Measurements from ENCODE around the gene SIGLEC9.
A peak's percentile ranks its signal among the peaks of the same experiment; 100 is the strongest.
"Not testable (repeated sequence)": the region's sequence is repeated elsewhere in the genome, so short reads cannot be mapped to it uniquely, and the experiment has no call there.

The SIGLEC9 gene

DNA sequence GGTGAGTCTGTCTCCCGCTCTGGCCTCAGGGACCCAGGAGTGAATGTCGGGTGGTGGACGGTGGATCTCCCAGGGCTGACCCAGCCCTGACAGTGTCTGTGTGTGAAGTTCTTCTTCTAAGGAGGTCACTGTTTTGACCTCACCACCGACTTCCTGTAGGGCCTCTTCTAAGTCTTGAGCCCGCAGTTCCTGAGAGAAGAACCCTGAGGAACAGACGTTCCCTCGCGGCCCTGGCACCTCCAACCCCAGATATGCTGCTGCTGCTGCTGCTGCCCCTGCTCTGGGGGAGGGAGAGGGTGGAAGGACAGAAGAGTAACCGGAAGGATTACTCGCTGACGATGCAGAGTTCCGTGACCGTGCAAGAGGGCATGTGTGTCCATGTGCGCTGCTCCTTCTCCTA is 17.4 kb downstream of the SIGLEC9 start, which contains the start of gene SIGLEC7:
Gene SIGLEC7, plus strand, starts transcription at position 183 of the 400 bp plus-strand sequence. Its CDS starts 69 bp downstream, at position 252.
- H3K27ac ChIP-seq (ENCODE audit: low read depth in 2 of 2, low read length in 2 of 2): peak within 1 kb of the TSS; percentile 28 to 43
- peak within 1 kb of the TSS in 1 of 2 donors; percentile 7 for H3K4me3 ChIP-seq (ENCODE audit: low read length in 2 of 2)
- H3K27me3 ChIP-seq (ENCODE audit: control insufficient read depth in 2 of 2, insufficient read depth in 2 of 2, low read length in 2 of 2): no peaks in the 10 kb centered on the region
- H3K9me3 ChIP-seq (ENCODE audit: control insufficient read depth in 2 of 2, low read length in 2 of 2): no peaks in the 10 kb centered on the region
- H3K9ac ChIP-seq (ENCODE audit: low read depth in 1 of 2, low read length in 2 of 2): no peak within 1 kb of the TSS
- H3K4me1 ChIP-seq (ENCODE audit: control insufficient read depth in 2 of 2, insufficient read depth in 2 of 2, low read length in 2 of 2): peaks cover 2 to 3% of the 10 kb centered on the region in 2 donors
- H3K36me3 ChIP-seq (ENCODE audit: control insufficient read depth in 2 of 2, insufficient read depth in 2 of 2, low read length in 2 of 2): no peaks in the 10 kb centered on the region

- not testable (repeated sequence) for H3K4me3 ChIP-seq (ENCODE audit: low read length in 2 of 2); H3K27ac ChIP-seq (ENCODE audit: low read depth in 2 of 2, low read length in 2 of 2)
Measured at GRCh38 chr19:51142809-51143475, 18.2 kb downstream of the SIGLEC9 start.

DNA sequence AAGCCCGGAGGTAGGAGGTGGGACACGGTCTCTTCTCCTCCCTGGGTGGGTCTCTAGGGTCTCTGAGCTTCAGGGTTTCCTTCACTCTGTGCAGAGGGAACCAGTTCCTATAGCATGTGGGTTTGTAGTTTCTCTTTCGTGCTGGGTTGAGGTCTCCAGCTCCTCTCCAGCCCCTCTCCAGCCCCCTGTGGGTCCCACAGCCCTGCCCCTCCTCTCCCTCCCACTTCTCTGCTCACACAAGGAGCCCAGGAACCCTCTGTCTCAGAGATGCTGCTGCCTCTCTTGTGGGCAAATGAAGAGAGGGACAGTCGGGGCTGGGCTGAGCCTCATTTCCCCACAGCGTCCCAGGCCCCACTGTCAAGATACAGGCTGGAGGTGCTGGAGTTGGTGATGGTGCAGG is 18.8 kb downstream of the SIGLEC9 start:
- H3K27me3 ChIP-seq (ENCODE audit: control insufficient read depth in 2 of 2, insufficient read depth in 2 of 2, low read length in 2 of 2): no peaks in the 10 kb centered on the region
- H3K9me3 ChIP-seq (ENCODE audit: control insufficient read depth in 2 of 2, low read length in 2 of 2): no peaks in the 10 kb centered on the region
- no peaks in the 10 kb centered on the region for H3K36me3 ChIP-seq (ENCODE audit: control insufficient read depth in 2 of 2, insufficient read depth in 2 of 2, low read length in 2 of 2)
- no peak overlapping the region for H3K27ac ChIP-seq (ENCODE audit: low read depth in 2 of 2, low read length in 2 of 2)
- peaks cover 0 to 2% of the 10 kb centered on the region in 2 donors for H3K4me1 ChIP-seq (ENCODE audit: control insufficient read depth in 2 of 2, insufficient read depth in 2 of 2, low read length in 2 of 2)
- H3K9ac ChIP-seq (ENCODE audit: low read depth in 1 of 2, low read length in 2 of 2): no peak overlapping the region
- no peak overlapping the region for H3K4me3 ChIP-seq (ENCODE audit: low read length in 2 of 2)

More at GRCh38 chr19:51142809-51143475, 18.2 kb downstream of the SIGLEC9 start:
- H3K27me3 ChIP-seq (ENCODE audit: control insufficient read depth in 2 of 2, insufficient read depth in 2 of 2, low read length in 2 of 2); H3K9me3 ChIP-seq (ENCODE audit: control insufficient read depth in 2 of 2, low read length in 2 of 2); H3K36me3 ChIP-seq (ENCODE audit: control insufficient read depth in 2 of 2, insufficient read depth in 2 of 2, low read length in 2 of 2); H3K9ac ChIP-seq (ENCODE audit: low read depth in 1 of 2, low read length in 2 of 2); H3K4me1 ChIP-seq (ENCODE audit: control insufficient read depth in 2 of 2, insufficient read depth in 2 of 2, low read length in 2 of 2): not testable (repeated sequence)

GRCh38 chr19:51144482-51145045 is 19.9 kb downstream of the SIGLEC9 start:
- Histone ChIP-seq H3K27ac (ENCODE audit: low read depth in 2 of 2, low read length in 2 of 2) (no peak overlapping the region), H3K9me3 (ENCODE audit: control insufficient read depth in 2 of 2, low read length in 2 of 2) (no peaks in the 10 kb centered on the region), H3K4me1 (ENCODE audit: control insufficient read depth in 2 of 2, insufficient read depth in 2 of 2, low read length in 2 of 2) (peaks cover 0 to 2% of the 10 kb centered on the region in 2 donors), H3K4me3 (ENCODE audit: low read length in 2 of 2) (no peak overlapping the region), H3K36me3 (ENCODE audit: control insufficient read depth in 2 of 2, insufficient read depth in 2 of 2, low read length in 2 of 2) (no peaks in the 10 kb centered on the region), H3K27me3 (ENCODE audit: control insufficient read depth in 2 of 2, insufficient read depth in 2 of 2, low read length in 2 of 2) (no peaks in the 10 kb centered on the region), H3K9ac (ENCODE audit: low read depth in 1 of 2, low read length in 2 of 2) (no peak overlapping the region)

DNA sequence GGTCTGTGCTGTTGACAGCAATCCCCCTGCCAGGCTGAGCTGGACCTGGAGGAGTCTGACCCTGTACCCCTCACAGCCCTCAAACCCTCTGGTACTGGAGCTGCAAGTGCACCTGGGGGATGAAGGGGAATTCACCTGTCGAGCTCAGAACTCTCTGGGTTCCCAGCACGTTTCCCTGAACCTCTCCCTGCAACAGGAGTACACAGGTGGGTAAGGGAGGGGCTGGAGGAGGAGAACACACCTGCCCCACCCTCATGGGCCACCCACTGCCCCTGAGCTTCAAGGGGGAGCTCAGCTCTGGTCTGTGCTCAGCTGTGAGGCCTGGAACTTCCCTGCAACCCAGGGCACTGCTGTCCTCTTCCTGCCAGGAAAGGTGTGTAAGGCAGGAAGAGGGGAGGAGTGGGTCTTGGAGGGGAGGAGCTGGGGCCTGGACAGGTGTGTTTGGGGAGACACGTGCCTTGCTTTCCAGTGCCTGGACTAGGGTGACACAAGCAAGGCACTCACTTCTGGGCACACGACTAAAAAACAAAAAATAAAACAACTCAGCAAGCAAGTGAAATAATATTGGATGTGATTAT is 21.3 kb downstream of the SIGLEC9 start:
- Histone ChIP-seq H3K36me3 (ENCODE audit: control insufficient read depth in 2 of 2, insufficient read depth in 2 of 2, low read length in 2 of 2) (no peaks in the 10 kb centered on the region), H3K4me3 (ENCODE audit: low read length in 2 of 2) (no peak overlapping the region), H3K27me3 (ENCODE audit: control insufficient read depth in 2 of 2, insufficient read depth in 2 of 2, low read length in 2 of 2) (no peaks in the 10 kb centered on the region), H3K27ac (ENCODE audit: low read depth in 2 of 2, low read length in 2 of 2) (no peak overlapping the region), H3K9me3 (ENCODE audit: control insufficient read depth in 2 of 2, low read length in 2 of 2) (no peaks in the 10 kb centered on the region), H3K9ac (ENCODE audit: low read depth in 1 of 2, low read length in 2 of 2) (no peak overlapping the region), H3K4me1 (ENCODE audit: control insufficient read depth in 2 of 2, insufficient read depth in 2 of 2, low read length in 2 of 2) (peaks cover 0 to 2% of the 10 kb centered on the region in 2 donors)

- H3K9ac ChIP-seq (ENCODE audit: low read depth in 1 of 2, low read length in 2 of 2): no peak overlapping the region
- no peaks in the 10 kb centered on the region for H3K27me3 ChIP-seq (ENCODE audit: control insufficient read depth in 2 of 2, insufficient read depth in 2 of 2, low read length in 2 of 2)
- H3K4me1 ChIP-seq (ENCODE audit: control insufficient read depth in 2 of 2, insufficient read depth in 2 of 2, low read length in 2 of 2): peaks cover 0 to 2% of the 10 kb centered on the region in 2 donors
- no peaks in the 10 kb centered on the region for H3K36me3 ChIP-seq (ENCODE audit: control insufficient read depth in 2 of 2, insufficient read depth in 2 of 2, low read length in 2 of 2)
- H3K27ac ChIP-seq (ENCODE audit: low read depth in 2 of 2, low read length in 2 of 2): no peak overlapping the region
- no peak overlapping the region for H3K4me3 ChIP-seq (ENCODE audit: low read length in 2 of 2)
- no peaks in the 10 kb centered on the region for H3K9me3 ChIP-seq (ENCODE audit: control insufficient read depth in 2 of 2, low read length in 2 of 2)
Measured at GRCh38 chr19:51146751-51147150, 22.0 kb downstream of the SIGLEC9 start.

DNA sequence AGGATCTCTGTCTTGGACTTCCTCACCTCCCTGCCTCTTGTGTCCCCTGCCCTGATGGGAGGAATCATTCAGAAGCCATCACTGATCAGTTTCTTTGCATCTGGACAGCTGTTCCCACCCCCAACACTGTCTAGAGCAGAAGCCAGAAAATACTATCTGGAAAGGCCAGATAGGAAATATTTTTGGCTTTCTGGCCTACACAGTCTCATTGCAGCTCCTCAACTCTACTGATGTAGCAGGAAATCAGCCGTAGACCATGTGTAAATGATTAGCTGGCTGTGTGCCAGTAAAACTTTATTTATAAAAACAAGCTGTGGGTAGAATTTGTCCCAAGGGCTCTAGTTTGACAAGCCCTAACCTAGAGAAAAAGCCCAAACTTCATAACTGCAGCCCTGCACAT is 23.0 kb downstream of the SIGLEC9 start:
- H3K4me3 ChIP-seq (ENCODE audit: low read length in 2 of 2): no peak overlapping the region
- H3K27ac ChIP-seq (ENCODE audit: low read depth in 2 of 2, low read length in 2 of 2): no peak overlapping the region
- H3K36me3 ChIP-seq (ENCODE audit: control insufficient read depth in 2 of 2, insufficient read depth in 2 of 2, low read length in 2 of 2): no peaks in the 10 kb centered on the region
- H3K9me3 ChIP-seq (ENCODE audit: control insufficient read depth in 2 of 2, low read length in 2 of 2): no peaks in the 10 kb centered on the region
- no peaks in the 10 kb centered on the region for H3K27me3 ChIP-seq (ENCODE audit: control insufficient read depth in 2 of 2, insufficient read depth in 2 of 2, low read length in 2 of 2)
- no peak overlapping the region for H3K9ac ChIP-seq (ENCODE audit: low read depth in 1 of 2, low read length in 2 of 2)
- H3K4me1 ChIP-seq (ENCODE audit: control insufficient read depth in 2 of 2, insufficient read depth in 2 of 2, low read length in 2 of 2): no peaks in the 10 kb centered on the region

DNA sequence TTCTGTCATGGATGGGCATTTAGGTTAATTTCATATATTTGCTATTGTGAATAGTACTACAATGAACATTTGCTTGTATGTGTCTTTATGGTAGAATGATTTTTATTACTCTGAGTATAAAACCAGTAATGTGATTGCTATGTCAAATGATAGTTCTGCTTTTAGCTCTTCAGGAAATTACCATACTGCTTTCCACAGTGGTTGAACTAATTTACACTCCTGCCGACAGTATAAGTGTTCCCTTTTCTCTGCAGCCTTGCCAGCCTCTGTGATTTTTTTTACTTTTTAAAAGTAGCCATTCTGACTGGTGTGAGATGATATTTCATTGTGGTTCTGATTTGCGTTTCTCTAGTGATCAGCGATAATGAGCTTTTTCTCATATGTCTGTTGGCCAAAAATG is 23.9 kb downstream of the SIGLEC9 start:
- Histone ChIP-seq H3K27ac (ENCODE audit: low read depth in 2 of 2, low read length in 2 of 2) (no peak overlapping the region), H3K27me3 (ENCODE audit: control insufficient read depth in 2 of 2, insufficient read depth in 2 of 2, low read length in 2 of 2) (no peaks in the 10 kb centered on the region), H3K4me3 (ENCODE audit: low read length in 2 of 2) (no peak overlapping the region), H3K36me3 (ENCODE audit: control insufficient read depth in 2 of 2, insufficient read depth in 2 of 2, low read length in 2 of 2) (no peaks in the 10 kb centered on the region), H3K9ac (ENCODE audit: low read depth in 1 of 2, low read length in 2 of 2) (no peak overlapping the region), H3K4me1 (ENCODE audit: control insufficient read depth in 2 of 2, insufficient read depth in 2 of 2, low read length in 2 of 2) (no peaks in the 10 kb centered on the region), H3K9me3 (ENCODE audit: control insufficient read depth in 2 of 2, low read length in 2 of 2) (no peaks in the 10 kb centered on the region)

DNA sequence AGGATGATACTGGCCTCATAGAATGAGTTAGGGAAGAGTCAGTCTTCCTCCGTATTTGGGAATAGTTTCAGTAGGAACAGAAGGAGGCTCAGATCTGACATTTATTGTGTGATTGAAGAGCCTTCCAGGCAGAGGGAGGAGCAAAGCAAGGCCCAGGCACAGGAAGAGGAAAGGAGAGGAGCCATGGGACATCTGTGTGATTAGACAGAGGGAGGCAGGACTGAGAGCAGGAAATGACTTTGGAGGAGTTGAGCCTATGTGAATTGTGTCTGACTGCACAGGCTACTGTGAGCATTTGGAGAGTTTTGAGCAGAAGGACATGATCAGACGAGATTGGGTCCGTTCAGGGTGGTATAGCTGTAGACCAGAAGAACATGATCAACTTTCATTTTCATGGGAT is 25.9 kb downstream of the SIGLEC9 start:
- Histone ChIP-seq H3K9ac (ENCODE audit: low read depth in 1 of 2, low read length in 2 of 2) (no peak overlapping the region), H3K4me3 (ENCODE audit: low read length in 2 of 2) (no peak overlapping the region), H3K9me3 (ENCODE audit: control insufficient read depth in 2 of 2, low read length in 2 of 2) (no peaks in the 10 kb centered on the region), H3K36me3 (ENCODE audit: control insufficient read depth in 2 of 2, insufficient read depth in 2 of 2, low read length in 2 of 2) (no peaks in the 10 kb centered on the region), H3K4me1 (ENCODE audit: control insufficient read depth in 2 of 2, insufficient read depth in 2 of 2, low read length in 2 of 2) (no peaks in the 10 kb centered on the region), H3K27ac (ENCODE audit: low read depth in 2 of 2, low read length in 2 of 2) (no peak overlapping the region), H3K27me3 (ENCODE audit: control insufficient read depth in 2 of 2, insufficient read depth in 2 of 2, low read length in 2 of 2) (no peaks in the 10 kb centered on the region)

GRCh38 chr19:51156710-51157109 is 32.0 kb downstream of the SIGLEC9 start:
- no peaks in the 10 kb centered on the region for H3K36me3 ChIP-seq (ENCODE audit: control insufficient read depth in 2 of 2, insufficient read depth in 2 of 2, low read length in 2 of 2)
- no peak overlapping the region for H3K4me3 ChIP-seq (ENCODE audit: low read length in 2 of 2)
- H3K9me3 ChIP-seq (ENCODE audit: control insufficient read depth in 2 of 2, low read length in 2 of 2): no peaks in the 10 kb centered on the region
- H3K4me1 ChIP-seq (ENCODE audit: control insufficient read depth in 2 of 2, insufficient read depth in 2 of 2, low read length in 2 of 2): no peaks in the 10 kb centered on the region
- H3K9ac ChIP-seq (ENCODE audit: low read depth in 1 of 2, low read length in 2 of 2): no peak overlapping the region
- no peak overlapping the region for H3K27ac ChIP-seq (ENCODE audit: low read depth in 2 of 2, low read length in 2 of 2)
- H3K27me3 ChIP-seq (ENCODE audit: control insufficient read depth in 2 of 2, insufficient read depth in 2 of 2, low read length in 2 of 2): no peaks in the 10 kb centered on the region
